IMR-90 (cell line): ENCODE results near the gene DPH3. TPM values are rescaled to one million over a fixed set of nuclear protein-coding genes. Genes with fewer than 3 reads are reported as not detected.

Experiments used
- ATAC-seq: fragments of 200-7000 bp; cut with Tn5 transposase; 2 replicates; pipeline ENCODE4 v1.9.1; 2020; ENCODE audit warnings: low read depth, mild to moderate bottlenecking, moderate library complexity
- BruUV-seq: library from RNA; stranded (reverse); fragments of 400-500 nt; replicated peaks from 2 replicates; lab custom pipeline; 2021; lab: Mats Ljungman, UMichigan
- CTCF ChIA-PET: fragments of 300-600 bp; formaldehyde crosslinking; extraction: SDS; loops from one replicate; lab custom pipeline; 2021; ENCODE audit warnings: antibody characterized with exemption; lab: Yijun Ruan, JAX
- POLR2A ChIA-PET: fragments of 300-600 bp; sonication (Branson Sonifier 250); formaldehyde crosslinking; loops from one replicate; lab custom pipeline; 2022; ENCODE audit warnings: antibody characterized with exemption; ENCODE audit not compliant: unreplicated experiment; lab: Charles Lee
- DNase-seq: peaks from one replicate; pipeline ENCODE4 v3.0.0; 2013
- H2AFZ ChIP-seq: replicated peaks from 2 replicates; pipeline ENCODE3; 2013; ENCODE audit warnings: low read length, mild to moderate bottlenecking; ENCODE audit not compliant: poor library complexity
- H2AK5ac ChIP-seq: 2 replicates; pipeline ENCODE4 v1.6.1; 2013; ENCODE audit warnings: low read depth, low read length, inconsistent platforms
- H2AK9ac ChIP-seq: replicated peaks from 2 replicates; pipeline ENCODE3; 2013; ENCODE audit warnings: mild to moderate bottlenecking, low read depth, low read length, moderate library complexity; ENCODE audit not compliant: poor library complexity
- H2BK120ac ChIP-seq: 2 replicates; pipeline ENCODE4 v1.6.1; 2013; ENCODE audit warnings: low read depth, low read length, inconsistent platforms
- H2BK15ac ChIP-seq: 3 replicates; pipeline ENCODE4 v1.6.1; 2013; ENCODE audit warnings: low read depth, low read length, inconsistent platforms
- H2BK20ac ChIP-seq: 2 replicates; pipeline ENCODE4 v1.6.1; 2013; ENCODE audit warnings: low read depth, mild to moderate bottlenecking, inconsistent platforms, low read length, moderate library complexity
- H2BK5ac ChIP-seq: 2 replicates; pipeline ENCODE4 v1.6.1; 2013; ENCODE audit warnings: mild to moderate bottlenecking, low read depth, low read length, inconsistent platforms; ENCODE audit not compliant: poor library complexity, severe bottlenecking
- H3K14ac ChIP-seq: replicated peaks from 2 replicates; pipeline ENCODE4 v1.6.1; 2013; ENCODE audit warnings: low read depth, low read length, inconsistent platforms
- H3K18ac ChIP-seq: 2 replicates; pipeline ENCODE4 v1.6.1; 2013; ENCODE audit warnings: low read depth, low read length, control low read depth
- H3K23ac ChIP-seq: 2 replicates; pipeline ENCODE4 v1.6.1; 2013; ENCODE audit warnings: low read depth, low read length, inconsistent platforms
- H3K27ac ChIP-seq: 2 replicates; pipeline ENCODE4 v1.5.1; 2013; ENCODE audit warnings: mild to moderate bottlenecking, control low read depth, low read length; ENCODE audit not compliant: insufficient read depth
- H3K27me3 ChIP-seq: 2 replicates; pipeline ENCODE4 v1.6.1; 2013; ENCODE audit warnings: low read length; ENCODE audit not compliant: control insufficient read depth, insufficient read depth
- H3K36me3 ChIP-seq: 2 replicates; pipeline ENCODE4 v1.6.1; 2013; ENCODE audit warnings: low read length, mixed read lengths; ENCODE audit not compliant: control insufficient read depth, insufficient read depth
- H3K4ac ChIP-seq: 2 replicates; pipeline ENCODE4 v1.6.1; 2013; ENCODE audit warnings: low read depth, low read length, inconsistent platforms
- H3K4me1 ChIP-seq: 2 replicates; pipeline ENCODE4 v1.6.1; 2013; ENCODE audit warnings: low read length, mixed read lengths; ENCODE audit not compliant: control insufficient read depth, insufficient read depth
- H3K4me2 ChIP-seq: 2 replicates; pipeline ENCODE4 v1.6.1; 2013; ENCODE audit warnings: low read depth, mild to moderate bottlenecking, control low read depth, low read length, moderate library complexity
- H3K4me3 ChIP-seq: 2 replicates; pipeline ENCODE4 v1.5.1; 2013; ENCODE audit warnings: low read depth, mild to moderate bottlenecking, control low read depth, low read length, moderate library complexity; ENCODE audit not compliant: insufficient read depth
- H3K56ac ChIP-seq: 2 replicates; pipeline ENCODE4 v1.6.1; 2013; ENCODE audit warnings: low read length, inconsistent platforms; ENCODE audit not compliant: insufficient read depth; ENCODE audit errors: extremely low read depth
- H3K79me1 ChIP-seq, 2 experiments: 2 replicates each; pipeline ENCODE4 v1.6.1; 2013; ENCODE audit warnings: low read length in 2 of 2, inconsistent platforms in 1 of 2, low read depth in 1 of 2
- H3K9ac ChIP-seq: 2 replicates; pipeline ENCODE4 v1.6.1; 2013; ENCODE audit warnings: low read depth, low read length, control low read depth
- H3K9me1 ChIP-seq: 2 replicates; pipeline ENCODE4 v1.6.1; 2013; ENCODE audit warnings: low read length, inconsistent platforms; ENCODE audit not compliant: insufficient read depth
- H3K9me3 ChIP-seq: 2 replicates; pipeline ENCODE4 v1.6.1; 2013; ENCODE audit warnings: low read length; ENCODE audit not compliant: control insufficient read depth, insufficient read depth
- H4K20me1 ChIP-seq: 2 replicates; pipeline ENCODE4 v1.6.1; 2013; ENCODE audit warnings: low read length, inconsistent platforms; ENCODE audit not compliant: insufficient read depth
- H4K5ac ChIP-seq: 2 replicates; pipeline ENCODE4 v1.6.1; 2013; ENCODE audit warnings: mild to moderate bottlenecking, low read depth, low read length, control low read depth
- H4K8ac ChIP-seq, 2 experiments: 2 replicates each; pipeline ENCODE4 v1.6.1; 2013; ENCODE audit warnings: low read depth in 2 of 2, low read length in 2 of 2, control low read depth in 1 of 2, inconsistent platforms in 1 of 2
- H4K91ac ChIP-seq: 2 replicates; pipeline ENCODE4 v1.6.1; 2013; ENCODE audit warnings: low read depth, low read length, inconsistent platforms; ENCODE audit not compliant: insufficient read depth
- BHLHE40 ChIP-seq: fragments of 150-350 bp; IDR thresholded peaks from 2 replicates; pipeline ENCODE4 v1.6.1; 2016; ENCODE audit warnings: mild to moderate bottlenecking, low read depth, low read length
- CEBPB ChIP-seq: IDR thresholded peaks from 2 replicates; pipeline ENCODE4 v1.6.1; 2012; ENCODE audit warnings: low read depth, low read length, improper control_type of control experiment
- CHD1 ChIP-seq: IDR thresholded peaks from 2 replicates; pipeline ENCODE4 v1.6.1; 2012; ENCODE audit warnings: low read depth, low read length, improper control_type of control experiment
- CTCF ChIP-seq: conservative IDR thresholded peaks from 2 replicates; pipeline ENCODE4 v1.5.1; 2012; ENCODE audit warnings: mild to moderate bottlenecking, low read depth, low read length, improper control_type of control experiment
- ELK1 ChIP-seq: fragments of 150-350 bp; IDR thresholded peaks from 2 replicates; pipeline ENCODE4 v1.6.1; 2016; ENCODE audit warnings: low read depth, mild to moderate bottlenecking, low read length, moderate library complexity, borderline replicate concordance
- FOS ChIP-seq: fragments of 150-350 bp; IDR thresholded peaks from 2 replicates; pipeline ENCODE4 v1.6.1; 2016; ENCODE audit warnings: low read depth, low read length
- MAFK ChIP-seq: IDR thresholded peaks from 2 replicates; pipeline ENCODE4 v1.6.1; 2012; ENCODE audit warnings: low read depth, low read length, improper control_type of control experiment
- MAZ ChIP-seq: IDR thresholded peaks from 2 replicates; pipeline ENCODE4 v1.6.1; 2012; ENCODE audit warnings: low read depth, mild to moderate bottlenecking, low read length, improper control_type of control experiment, moderate library complexity, borderline replicate concordance
- MXI1 ChIP-seq: IDR thresholded peaks from 2 replicates; pipeline ENCODE4 v1.6.1; 2012; ENCODE audit warnings: low read depth, mild to moderate bottlenecking, low read length, moderate library complexity, borderline replicate concordance
- NFE2L2 ChIP-seq: fragments of 150-350 bp; IDR thresholded peaks from 2 replicates; pipeline ENCODE4 v1.6.1; 2016; ENCODE audit warnings: low read depth, mild to moderate bottlenecking, low read length
- POLR2A ChIP-seq: IDR thresholded peaks from 2 replicates; pipeline ENCODE4 v1.6.1; 2012; ENCODE audit warnings: mild to moderate bottlenecking, low read depth, low read length
- RAD21 ChIP-seq: IDR thresholded peaks from 2 replicates; pipeline ENCODE4 v1.6.1; 2012; ENCODE audit warnings: low read length, improper control_type of control experiment
- RCOR1 ChIP-seq: IDR thresholded peaks from 2 replicates; pipeline ENCODE4 v1.6.1; 2012; ENCODE audit warnings: mild to moderate bottlenecking, low read length, improper control_type of control experiment; ENCODE audit not compliant: insufficient replicate concordance
- RFX5 ChIP-seq: IDR thresholded peaks from 2 replicates; pipeline ENCODE4 v1.8.0; 2012; ENCODE audit warnings: low read depth, mild to moderate bottlenecking, low read length, moderate library complexity
- SMC3 ChIP-seq: fragments of 150-350 bp; IDR thresholded peaks from 2 replicates; pipeline ENCODE4 v1.6.1; 2016; ENCODE audit warnings: low read depth, mild to moderate bottlenecking, antibody characterized with exemption, low read length, moderate library complexity
- USF2 ChIP-seq: fragments of 150-350 bp; IDR thresholded peaks from 2 replicates; pipeline ENCODE4 v1.6.1; 2017; ENCODE audit warnings: mild to moderate bottlenecking, antibody characterized with exemption, low read length, low read depth
- WGBS, 2 experiments: methylation state at CpG; one replicate each; pipeline versions ENCODE4 v1.1.5 to v1.1.7; 2013; ENCODE audit warnings: missing lambda C conversion rate in 2 of 2; ENCODE audit not compliant: insufficient read length in 1 of 2; ENCODE audit errors: extremely low coverage in 2 of 2; 5-methylcytosine and 5-hydroxymethylcytosine counted together
- dilution Hi-C: fragments of 300-500 bp; cut with HindIII; formaldehyde crosslinking; loops from one replicate; pipeline ENCODE4 v1.14.3; 2018; ENCODE audit warnings: low sequenced_read_pairs; ENCODE audit not compliant: unreplicated experiment
- in situ Hi-C: fragments of 300-500 bp; cut with MboI; formaldehyde crosslinking; loops from 3 replicates; pipeline ENCODE4 v1.14.3; 2019; ENCODE audit warnings: low sequenced_read_pairs, inconsistent platforms, mixed read lengths
- intact Hi-C: fragments of 100-400 bp; cut with micrococcal nuclease; formaldehyde crosslinking; loops from 2 replicates; pipeline ENCODE4 v1.10.0; 2022
- polyA plus RNA-seq, 3 experiments: library from polyadenylated mRNA; depleted of rRNA; stranded (reverse); fragments of >200 nt; gene quantifications; 2 replicates each; pipeline ENCODE4 v1.2.3, GENCODE V29; 2012; ENCODE audit warnings: low replicate concordance in 1 of 3
- total RNA-seq: library from RNA; depleted of rRNA; stranded (reverse); fragments of >200 nt; gene quantifications from 2 replicates; pipeline ENCODE4 v1.2.3, GENCODE V29; 2012

Gene DPH3
- total and polyA plus RNA-seq, 2 of the 4 experiments (the other 2 are of a cell fraction): 12.9 to 32.1 TPM

GRCh38 chr3:16234281-16234680 lies 30.5 kb downstream of the DPH3 start:
- H3K4me3 ChIP-seq: no peak overlapping the region
- intact Hi-C loops: no loop called here
- no peak for DNase-seq

More at GRCh38 chr3:16234281-16234680, 30.5 kb downstream of the DPH3 start:
- no peaks in the 10 kb centered on the region for H4K20me1 ChIP-seq
- WGBS, 2 experiments: no CpG with 5 or more reads among the region's 2 CpGs
- peaks cover 4% of the 10 kb centered on the region; the same call in 1 of the 2 replicates for H3K9me1 ChIP-seq
- no peak overlapping the region for H3K27ac ChIP-seq
- H3K36me3 ChIP-seq: no peaks in the 10 kb centered on the region
- H3K79me1 ChIP-seq: no peaks in the 10 kb centered on the region
- in situ Hi-C loops (loop anchor here (25.0 kb wide), 1 partner anchor 597 kb away; no protein-coding TSS in a partner anchor), dilution Hi-C loops (no loop called here)
- H4K5ac ChIP-seq: no peak overlapping the region
- H3K9me3 ChIP-seq: no peaks in the 10 kb centered on the region
- H2BK15ac ChIP-seq: no peak overlapping the region
- no peak overlapping the region for H4K91ac ChIP-seq
- no peak for ATAC-seq
- no peak overlapping the region for H2AFZ ChIP-seq
- H3K4me1 ChIP-seq: no peaks in the 10 kb centered on the region
- CTCF ChIA-PET: no interaction called here
- no peak overlapping the region for H2BK5ac ChIP-seq
- no peak overlapping the region for H3K9ac ChIP-seq
- no peak overlapping the region for H3K56ac ChIP-seq
- TF ChIP-seq POLR2A: no peak
- no peak for TF ChIP-seq BHLHE40
- no peak for TF ChIP-seq CEBPB
- TF ChIP-seq FOS: no peak
- TF ChIP-seq CTCF: no peak
- no peak for TF ChIP-seq MAFK
- TF ChIP-seq CHD1: no peak
- no peak for TF ChIP-seq NFE2L2
- no peak for TF ChIP-seq MXI1
- TF ChIP-seq USF2: no peak
- TF ChIP-seq RFX5: no peak
- no peak for TF ChIP-seq SMC3
- TF ChIP-seq RAD21: no peak
- TF ChIP-seq RCOR1: no peak
- TF ChIP-seq ELK1: no peak
- TF ChIP-seq MAZ: no peak
- BruUV-seq: no TSS peak
- H3K18ac ChIP-seq: no peak overlapping the region
- no peak overlapping the region for H2BK120ac ChIP-seq
- no peak overlapping the region for H2AK9ac ChIP-seq
- H3K4ac ChIP-seq: no peak overlapping the region
- H3K4me2 ChIP-seq: no peak overlapping the region
- H3K27me3 ChIP-seq: no peaks in the 10 kb centered on the region
- H4K8ac ChIP-seq: no peak overlapping the region
- no peak overlapping the region; the same call in 1 of the 2 replicates for H2BK20ac ChIP-seq
- POLR2A ChIA-PET: no interaction called here
- no peak overlapping the region for H3K23ac ChIP-seq
- H3K14ac ChIP-seq: no peak overlapping the region
- no peak overlapping the region for H2AK5ac ChIP-seq
